ENCODE data around the gene ARL15. TPM values are rescaled to one million over a fixed set of nuclear protein-coding genes. Genes with fewer than 3 reads are reported as not detected.

The ARL15 gene
- total and polyA plus RNA-seq, 2 donors (not counting 3 experiments of a cell fraction or from before 2014, with no cell fraction given), result 11.9 to 24.4 TPM

GRCh38 chr5:53987101-53987500, 323.3 kb downstream of the ARL15 start:
- Histone ChIP-seq H3K79me2 (ENCODE audit: control insufficient read depth, insufficient read depth, low read length) (no peaks in the 10 kb centered on the region), H4K20me1 (replicated peaks; ENCODE audit: control insufficient read depth, extremely low read depth, insufficient read depth, low read length) (no peaks in the 10 kb centered on the region), H3K9me1 (replicated peaks; ENCODE audit: control insufficient read depth, extremely low read depth, insufficient read depth, low read length) (no peaks in the 10 kb centered on the region), H3K4me3 (replicated peaks in 1 of 3; ENCODE audit: insufficient read depth in 1 of 3, low read depth in 1 of 3, low read length in 3 of 3) (no peak overlapping the region), H2AFZ (ENCODE audit: low read depth, low read length) (no peak overlapping the region), H3K36me3 (ENCODE audit: control insufficient read depth in 2 of 2, extremely low read depth in 1 of 2, insufficient read depth in 2 of 2, low read length in 2 of 2) (no peaks in the 10 kb centered on the region), H3K9ac (replicated peaks; ENCODE audit: extremely low read depth, insufficient read depth, low read length) (no peak overlapping the region), H3K4me2 (ENCODE audit: insufficient read depth, low read length) (no peak overlapping the region), H3K27me3 (ENCODE audit: control insufficient read depth in 2 of 2, insufficient read depth in 2 of 2, low read length in 2 of 2) (no peaks in the 10 kb centered on the region), H3K27ac (ENCODE audit: insufficient read depth, low read depth, low read length) (no peak overlapping the region), H3K4me1 (ENCODE audit: control insufficient read depth, extremely low read depth, insufficient read depth, low read length) (no peaks in the 10 kb centered on the region), H3K9me3 (replicated peaks; ENCODE audit: control insufficient read depth, insufficient read depth, low read length) (no peaks in the 10 kb centered on the region)
- CTCF ChIA-PET, result no interaction called here
- dilution Hi-C loops (cut with MboI; ENCODE audit: extremely low pct_ligation_motif_present, low sequenced_read_pairs), result no loop called here
- no TSS peak for BruUV-seq (replicated peaks)
- DNase-seq (ENCODE audit: low read depth, low spot score) (no peak), FAIRE-seq (no peak)
- intact Hi-C loops (cut with micrococcal nuclease), result no loop called here
- no peak for TF ChIP-seq FOS (IDR thresholded peaks at IDR 0.05; ENCODE audit: borderline replicate concordance, insufficient read depth, low read length)
- no peak for TF ChIP-seq JUN (IDR thresholded peaks at IDR 0.05; ENCODE audit: borderline replicate concordance, insufficient read depth, insufficient read length, low read depth)
- POLR2A ChIA-PET, result no interaction called here

- dilution Hi-C loops (cut with MboI; ENCODE audit: extremely low pct_ligation_motif_present, low sequenced_read_pairs), result no loop called here
Observed at GRCh38 chr5:53985796-53986195, 324.6 kb downstream of the ARL15 start.

More at GRCh38 chr5:53985796-53986195, 324.6 kb downstream of the ARL15 start:
- Histone ChIP-seq H3K27me3 (ENCODE audit: control insufficient read depth in 2 of 2, insufficient read depth in 2 of 2, low read length in 2 of 2) (no peaks in the 10 kb centered on the region), H3K4me2 (ENCODE audit: insufficient read depth, low read length) (no peak overlapping the region), H3K27ac (ENCODE audit: insufficient read depth, low read depth, low read length) (no peak overlapping the region), H3K9me3 (replicated peaks; ENCODE audit: control insufficient read depth, insufficient read depth, low read length) (no peaks in the 10 kb centered on the region), H3K4me3 (replicated peaks in 1 of 3; ENCODE audit: insufficient read depth in 1 of 3, low read depth in 1 of 3, low read length in 3 of 3) (no peak overlapping the region), H3K9me1 (replicated peaks; ENCODE audit: control insufficient read depth, extremely low read depth, insufficient read depth, low read length) (no peaks in the 10 kb centered on the region), H3K36me3 (ENCODE audit: control insufficient read depth in 2 of 2, extremely low read depth in 1 of 2, insufficient read depth in 2 of 2, low read length in 2 of 2) (no peaks in the 10 kb centered on the region), H2AFZ (ENCODE audit: low read depth, low read length) (no peak overlapping the region), H3K9ac (replicated peaks; ENCODE audit: extremely low read depth, insufficient read depth, low read length) (no peak overlapping the region), H3K79me2 (ENCODE audit: control insufficient read depth, insufficient read depth, low read length) (no peaks in the 10 kb centered on the region), H4K20me1 (replicated peaks; ENCODE audit: control insufficient read depth, extremely low read depth, insufficient read depth, low read length) (no peaks in the 10 kb centered on the region), H3K4me1 (ENCODE audit: control insufficient read depth, extremely low read depth, insufficient read depth, low read length) (no peaks in the 10 kb centered on the region)
- BruUV-seq (replicated peaks), result no TSS peak
- CTCF ChIA-PET, result no interaction called here
- POLR2A ChIA-PET, result no interaction called here
- no peak for DNase-seq (ENCODE audit: low read depth, low spot score)
- no peak for TF ChIP-seq MYC (IDR thresholded peaks at IDR 0.05; ENCODE audit: low read depth, low read length)
- FAIRE-seq, result no peak
- intact Hi-C loops (cut with micrococcal nuclease), result no loop called here

Measured in endothelial cell of umbilical vein (primary cell).